ENCODE results near the gene MAML2.

MAML2 gene

DNA sequence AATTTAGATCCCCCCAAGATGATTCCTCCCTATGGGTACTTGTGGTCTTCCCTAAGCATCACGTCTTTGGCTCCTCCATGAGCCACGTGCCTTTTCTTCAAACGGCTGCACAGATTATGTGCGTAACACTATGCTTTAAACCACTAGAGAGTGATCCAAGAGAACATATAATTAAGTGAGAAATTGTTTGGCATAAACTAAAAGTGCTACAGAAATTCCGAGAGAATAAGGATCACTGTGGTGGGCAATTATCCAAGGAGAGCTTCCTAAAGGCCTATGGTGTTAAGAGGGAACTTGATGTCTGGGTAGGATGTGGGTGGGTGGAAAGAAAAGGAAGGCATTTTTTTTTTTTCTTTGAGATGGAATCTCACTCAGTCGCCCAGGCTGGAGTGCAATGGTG is 110.9 kb downstream of the MAML2 start:
- DNase-seq = no peak

DNA sequence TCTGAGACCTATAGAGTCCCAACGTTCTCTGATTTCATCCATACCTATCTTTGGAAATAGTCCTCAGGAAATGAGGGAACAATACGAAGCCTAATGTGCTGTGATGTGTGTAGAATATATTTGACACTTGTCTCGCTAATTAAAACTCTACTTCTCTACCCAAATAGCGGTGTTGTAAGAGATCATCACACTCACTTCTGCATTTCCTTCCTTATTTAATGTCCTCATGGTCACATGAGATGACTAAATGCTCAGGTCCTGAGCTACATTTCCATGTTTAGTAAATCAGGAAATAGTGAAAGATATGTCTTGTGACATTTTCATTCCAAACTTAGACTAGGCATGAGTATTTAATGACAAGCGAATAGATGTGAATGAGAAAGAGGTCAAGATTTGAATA is 112.3 kb downstream of the MAML2 start:
- peak; percentile 89 to 99 for DNase-seq

DNA sequence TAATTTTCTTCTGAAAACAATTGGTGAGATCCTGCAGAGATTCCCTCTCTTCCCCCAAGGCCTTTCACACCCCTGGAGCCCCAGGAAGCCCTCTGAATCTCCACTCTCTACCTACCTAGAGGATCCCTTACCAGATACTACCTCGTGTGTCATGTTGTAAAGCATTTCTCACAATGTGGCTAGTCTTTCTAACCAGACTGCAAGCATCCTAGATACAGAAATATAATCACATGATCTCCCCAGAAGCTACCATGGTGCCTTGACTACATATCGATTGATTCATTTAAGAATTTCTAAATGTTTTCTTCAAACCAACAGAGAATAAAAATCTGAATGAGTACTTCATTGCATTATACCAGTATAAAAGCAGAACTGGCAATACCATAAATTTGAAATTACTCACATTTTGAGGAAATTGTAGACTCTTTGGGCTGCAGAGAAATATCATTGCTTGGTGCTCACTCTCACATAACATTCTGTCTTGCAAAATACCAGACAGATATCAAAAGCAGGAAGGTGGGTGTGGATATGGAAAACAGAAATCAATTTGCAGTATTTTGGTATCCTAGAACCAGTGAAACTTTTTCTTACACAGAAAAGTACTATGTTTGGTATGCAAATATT is 113.5 kb downstream of the MAML2 start:
- peak; percentile 78 to 84 for DNase-seq

DNA sequence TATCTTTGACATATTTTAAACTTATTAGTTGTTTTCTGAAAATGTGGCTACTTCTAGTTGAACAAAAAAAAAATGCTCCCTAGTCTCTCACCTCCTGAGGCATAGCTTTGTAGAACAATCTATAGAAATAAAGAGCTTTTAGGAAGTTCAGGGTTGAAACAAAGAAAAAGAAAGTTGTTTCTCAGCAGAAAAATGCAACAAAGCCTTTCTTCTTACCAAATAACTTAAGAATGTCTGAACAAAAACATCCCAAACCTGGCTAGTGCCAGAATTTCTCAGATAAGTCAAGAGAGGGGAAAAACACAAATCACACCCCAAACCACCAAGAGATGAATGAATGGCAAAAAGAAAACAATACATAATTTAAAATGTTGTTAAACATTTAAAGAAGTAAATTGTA is 114.1 kb downstream of the MAML2 start:
- DNase-seq = no peak

DNA sequence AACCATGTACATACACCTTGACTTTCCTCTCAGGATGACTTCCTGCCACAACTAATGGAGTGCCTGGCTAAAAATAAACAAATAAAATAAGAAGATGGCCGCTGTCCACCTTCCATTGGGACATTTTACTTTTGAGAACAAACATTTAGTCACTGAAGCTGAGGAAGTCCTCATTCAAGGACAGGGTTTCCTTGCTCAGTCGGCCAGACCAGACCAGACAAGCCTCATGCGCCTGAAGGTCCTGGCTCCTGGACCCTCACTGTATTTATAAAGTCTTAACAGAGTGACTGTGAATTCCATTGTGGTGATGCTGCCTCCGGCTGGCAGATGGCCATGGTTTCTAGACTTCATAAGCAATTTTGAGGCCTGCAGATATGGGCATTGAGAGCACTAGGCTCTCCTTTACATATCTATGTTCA is 114.5 kb downstream of the MAML2 start:
- DNase-seq = no peak

DNA sequence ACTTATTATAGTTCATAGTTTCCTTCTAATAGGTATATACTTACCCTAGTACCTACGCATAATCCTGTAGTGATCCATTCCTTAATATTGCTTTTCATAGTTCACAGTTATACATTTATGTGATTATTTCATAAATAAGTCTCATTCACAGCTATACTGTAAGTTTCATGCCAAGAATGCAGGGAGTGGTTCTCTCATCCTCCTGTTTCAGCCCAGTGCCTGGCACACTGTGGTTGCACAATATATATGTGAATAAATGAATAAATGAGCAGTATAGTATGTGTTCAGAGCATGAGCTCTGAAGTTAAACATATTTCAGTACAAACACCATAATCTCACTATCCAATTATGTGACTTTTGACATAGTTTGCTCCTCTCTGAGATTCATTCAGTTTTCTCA is 115.8 kb downstream of the MAML2 start:
- DNase-seq = no peak

DNA sequence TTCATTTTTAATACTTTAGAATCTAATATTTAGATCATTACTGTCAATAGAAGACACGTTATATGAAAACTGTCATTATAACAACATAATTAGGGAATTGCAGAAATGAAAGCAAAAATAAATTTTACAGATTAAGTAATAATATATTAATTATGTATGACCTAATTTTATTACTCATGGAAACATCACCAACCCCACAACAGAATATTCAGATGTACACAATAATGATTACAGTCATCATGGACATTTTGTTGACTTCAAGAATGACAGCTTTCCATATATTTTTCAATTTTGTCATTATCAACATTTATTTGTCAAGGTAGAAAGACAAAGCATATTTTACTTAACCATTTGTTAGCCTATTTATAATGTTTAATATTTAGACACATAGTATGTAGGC is 119.9 kb downstream of the MAML2 start:
- peak in 1 of 2 donors; percentile 51 for DNase-seq

DNA sequence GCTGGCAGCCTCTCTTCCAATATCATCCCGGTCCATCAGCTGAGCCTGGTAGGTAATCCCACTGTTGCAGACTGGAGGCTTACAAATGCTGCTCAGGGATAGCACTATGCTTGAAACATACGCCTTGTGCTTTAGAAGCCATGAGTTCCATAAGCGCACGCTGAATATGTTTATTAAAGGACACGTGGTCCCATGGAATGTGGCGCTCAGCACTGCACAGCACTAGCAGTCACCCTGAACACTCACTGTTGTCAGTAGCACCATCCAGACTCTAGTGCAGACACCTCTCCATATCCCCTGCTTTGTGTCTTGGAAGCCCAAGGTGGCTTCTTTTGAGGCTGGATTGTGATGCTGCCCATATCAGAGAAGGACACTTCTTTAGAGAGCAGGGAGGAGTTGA is 120.9 kb downstream of the MAML2 start:
- no peak for DNase-seq

DNA sequence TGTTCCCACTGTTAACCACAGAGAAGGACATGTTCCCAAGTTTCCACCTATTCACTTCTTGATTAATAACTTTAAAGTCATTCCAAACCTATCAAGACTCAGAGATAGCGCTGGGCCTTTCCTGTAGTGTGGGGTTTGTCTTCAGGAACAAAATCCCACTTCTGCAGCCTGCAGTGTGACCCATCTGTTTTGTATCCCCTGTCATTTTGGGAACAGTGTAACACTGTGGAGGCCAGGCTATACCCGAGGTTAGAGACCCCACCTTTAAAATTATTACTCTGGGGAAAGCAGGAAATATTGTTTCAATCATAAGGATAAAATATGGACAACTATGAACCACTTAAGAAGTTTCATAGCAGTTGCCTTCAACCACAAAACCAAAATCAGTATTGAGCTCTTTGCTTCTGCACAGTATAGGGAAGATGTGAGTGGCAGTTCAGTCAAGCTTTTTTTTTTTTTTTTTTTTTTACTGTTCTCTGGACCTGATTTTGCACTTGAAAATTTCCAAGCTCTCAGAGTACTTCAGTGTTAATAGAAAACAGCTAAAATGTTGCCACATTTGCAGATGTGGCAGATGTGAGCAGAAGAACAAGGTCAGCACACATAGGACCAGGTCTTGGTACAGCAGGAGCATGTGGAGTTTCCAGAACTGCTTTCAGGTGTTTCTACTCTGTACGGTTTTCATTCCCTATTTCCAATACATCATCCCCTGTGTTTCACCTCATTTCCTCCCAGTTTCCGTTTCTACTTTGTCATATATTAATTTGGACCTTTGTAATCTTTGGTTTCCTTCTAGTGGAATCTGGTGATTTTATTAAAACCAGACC is 121.5 kb downstream of the MAML2 start:
- no peak for DNase-seq

DNA sequence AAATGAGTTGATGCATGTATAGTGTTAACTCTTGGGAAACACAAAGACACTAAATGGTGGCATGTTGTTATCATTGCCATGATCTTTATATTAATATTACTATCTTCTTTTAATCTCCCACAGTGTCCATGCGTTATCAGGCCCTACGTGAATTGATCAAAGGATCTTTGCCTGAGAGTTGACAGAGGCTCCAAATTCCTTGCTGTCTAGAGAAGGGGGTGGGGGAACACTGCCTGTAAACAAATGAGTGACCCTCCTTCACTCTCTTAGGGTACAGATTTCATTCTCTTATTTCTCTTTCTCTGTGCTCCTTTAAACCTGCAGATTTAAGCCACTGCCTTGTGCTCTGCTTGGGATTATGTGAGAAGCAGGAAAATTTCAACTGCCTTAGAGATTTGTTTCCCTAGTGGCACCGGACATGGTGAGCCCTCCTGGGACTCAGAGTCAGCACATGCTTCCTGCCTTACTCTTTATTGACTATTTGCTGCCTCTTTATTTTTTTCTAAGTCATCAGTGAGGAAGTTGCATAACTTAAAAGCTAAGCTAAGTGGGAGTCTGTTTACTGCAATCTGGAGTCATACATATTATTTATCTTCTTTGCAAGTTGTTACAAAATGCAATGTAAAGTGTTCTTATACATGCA is 122.9 kb downstream of the MAML2 start:
- peak; percentile 66 to 85 for DNase-seq

DNA sequence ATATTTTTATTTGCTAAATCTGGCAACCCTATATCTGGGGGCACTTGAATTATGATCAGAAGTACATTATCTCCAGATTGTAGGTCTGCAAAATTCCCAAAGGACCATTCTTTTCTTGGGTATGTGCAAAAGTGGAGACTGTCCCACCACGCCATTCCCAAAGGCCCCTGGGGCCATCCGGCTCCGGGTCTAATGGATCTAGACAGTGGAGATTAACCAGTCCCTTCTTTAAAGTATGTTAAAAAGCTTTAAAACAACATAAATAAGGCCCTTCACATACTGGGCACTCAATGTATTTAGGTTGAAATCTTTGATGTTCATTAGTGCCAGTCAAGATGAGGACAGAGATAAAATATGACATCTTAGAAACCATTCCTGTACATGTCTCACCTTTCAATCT is 124.1 kb downstream of the MAML2 start:
- no peak for DNase-seq

DNA sequence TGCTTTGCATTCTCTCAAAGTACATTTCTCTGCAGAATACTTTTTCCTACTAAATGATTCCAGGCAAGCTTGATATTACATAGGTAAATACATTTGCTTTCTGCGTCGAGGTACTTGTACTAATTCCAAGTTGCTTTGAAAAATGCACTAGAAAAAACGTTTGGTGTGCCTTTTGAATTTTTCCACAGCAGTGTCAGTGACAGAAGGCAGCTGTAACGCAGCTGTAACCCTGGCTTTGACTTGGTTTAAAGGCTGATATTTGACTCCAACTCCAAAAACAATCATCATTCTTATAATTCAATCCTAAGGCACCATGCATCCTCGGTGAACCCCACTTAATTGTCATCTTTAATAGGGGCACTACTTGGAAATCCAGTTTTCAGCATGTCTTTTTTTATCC is 125.0 kb downstream of the MAML2 start:
- no peak for DNase-seq

DNA sequence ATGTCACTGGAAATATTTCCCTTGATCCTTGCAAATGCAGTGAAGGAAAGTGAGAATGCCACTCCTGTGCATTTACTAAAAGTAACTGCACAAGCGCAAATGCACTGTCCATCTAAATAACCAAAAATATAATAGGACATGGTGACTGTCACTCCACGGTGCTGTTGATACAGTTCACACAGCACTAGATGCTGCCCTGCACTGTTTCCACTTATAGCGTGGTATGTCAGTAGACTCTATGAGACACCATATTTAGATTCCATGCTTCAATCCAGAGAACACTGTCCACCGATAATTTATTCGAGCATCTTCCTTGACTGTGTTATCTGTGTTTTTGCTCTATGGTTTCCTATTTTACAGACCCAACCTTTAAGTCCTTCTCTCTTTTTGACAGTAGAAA is 125.8 kb downstream of the MAML2 start:
- no peak for DNase-seq

DNA sequence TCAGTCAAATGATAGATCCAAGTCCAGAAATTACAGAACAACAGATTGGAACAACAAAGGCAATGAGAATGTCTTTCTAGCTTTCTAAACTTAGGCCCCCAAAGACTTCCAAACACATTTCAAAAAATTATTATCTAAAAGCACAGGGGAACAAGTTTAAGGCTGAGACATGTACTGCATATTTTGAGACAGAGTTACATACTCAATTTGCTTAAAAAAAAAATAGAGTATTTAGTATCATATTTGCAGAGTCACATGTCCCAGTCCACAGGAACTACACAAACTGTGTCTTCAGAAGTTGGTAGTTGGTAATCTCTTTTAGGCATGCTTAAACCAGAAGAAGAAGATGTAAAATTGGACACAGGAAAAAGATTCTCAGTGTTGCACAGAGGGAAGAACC is 127.2 kb downstream of the MAML2 start:
- no peak for DNase-seq

DNA sequence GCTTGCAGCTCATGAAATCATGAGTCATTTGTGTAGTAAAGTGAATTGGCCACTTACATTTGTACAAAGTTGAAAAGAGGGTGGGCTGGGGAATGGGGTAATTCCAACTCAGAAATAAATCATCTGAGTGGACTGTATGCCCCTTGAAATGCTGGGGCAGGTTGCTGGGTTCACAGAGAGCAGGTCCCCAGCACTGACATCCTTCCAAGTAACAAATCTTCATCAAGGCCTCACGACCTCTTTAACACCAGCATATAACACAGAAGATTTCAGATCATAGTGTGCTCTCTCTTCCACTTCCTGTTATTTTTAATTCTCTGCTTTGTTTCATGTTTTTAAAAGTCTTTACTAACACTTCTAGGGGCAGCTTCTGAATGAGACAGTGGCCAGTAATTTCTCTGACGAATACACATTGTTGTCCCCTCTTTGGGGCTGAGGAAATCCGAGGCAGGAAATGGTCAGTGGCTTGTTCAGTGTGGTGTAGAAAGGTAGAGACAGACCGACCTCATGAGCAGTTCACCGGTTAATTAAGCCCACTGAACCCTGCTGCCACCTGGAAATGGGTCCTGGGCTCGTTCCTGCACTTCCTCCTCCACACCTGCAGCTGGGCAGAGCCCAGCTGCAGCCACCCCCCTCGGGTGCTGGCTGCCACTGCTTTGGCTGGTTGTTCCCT is 127.7 kb downstream of the MAML2 start:
- DNase-seq = no peak

DNA sequence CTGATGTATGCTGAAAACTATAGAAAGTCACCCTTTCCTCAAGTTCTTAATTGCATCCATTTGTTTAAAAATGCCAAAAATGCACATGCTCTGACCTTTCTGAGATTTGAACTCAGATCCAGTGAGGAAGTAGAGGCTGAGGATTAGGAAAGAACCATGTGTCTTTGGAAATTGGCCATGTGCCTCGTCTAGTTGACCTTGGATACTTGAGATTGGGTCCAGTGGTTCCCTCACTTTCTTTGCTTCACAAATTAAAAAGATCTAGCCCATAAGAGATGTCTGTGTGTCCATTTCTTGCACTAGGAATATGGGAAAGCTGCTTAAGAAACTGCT is 128.3 kb downstream of the MAML2 start:
- peak in 1 of 2 donors; percentile 51 for DNase-seq

DNA sequence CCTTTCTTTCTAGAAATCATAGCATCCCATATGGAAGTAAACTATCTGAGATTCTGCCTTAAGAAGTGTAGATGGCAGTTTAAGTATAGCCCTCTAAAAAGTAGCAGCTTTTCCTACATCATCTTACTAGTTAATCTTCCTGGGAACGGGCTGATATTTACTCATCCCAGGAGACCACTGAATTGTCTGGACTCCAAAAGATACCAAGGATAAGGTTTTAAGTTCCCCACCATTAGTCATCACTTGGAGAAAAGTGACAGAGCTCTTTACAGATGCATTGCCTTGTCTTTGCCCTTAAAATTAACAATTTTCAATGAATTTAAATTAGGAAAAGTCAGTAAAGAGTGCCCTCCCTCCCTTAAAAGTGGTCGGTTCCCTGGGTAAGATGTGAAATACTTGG is 129.5 kb downstream of the MAML2 start:
- DNase-seq = no peak

DNA sequence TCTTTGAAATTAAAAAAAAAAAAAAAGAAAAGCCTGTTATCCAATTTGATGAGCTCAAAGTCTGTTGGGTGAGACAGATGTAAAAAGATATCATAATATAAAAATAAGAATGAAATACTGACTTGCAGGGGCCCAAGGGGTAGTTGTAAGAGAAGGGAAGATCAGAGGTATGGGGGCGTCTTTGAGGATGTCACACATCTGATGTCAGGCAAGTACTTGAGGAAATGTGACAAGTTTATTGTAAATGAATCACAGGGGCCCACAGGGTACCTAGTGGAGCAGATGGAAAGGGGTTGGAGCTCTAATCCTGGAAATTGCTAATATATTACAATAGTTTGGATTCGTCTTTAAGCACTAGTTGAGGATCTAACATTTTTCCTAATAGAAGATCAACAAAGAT is 131.6 kb downstream of the MAML2 start:
- peak in 1 of 2 donors; percentile 53 for DNase-seq

DNA sequence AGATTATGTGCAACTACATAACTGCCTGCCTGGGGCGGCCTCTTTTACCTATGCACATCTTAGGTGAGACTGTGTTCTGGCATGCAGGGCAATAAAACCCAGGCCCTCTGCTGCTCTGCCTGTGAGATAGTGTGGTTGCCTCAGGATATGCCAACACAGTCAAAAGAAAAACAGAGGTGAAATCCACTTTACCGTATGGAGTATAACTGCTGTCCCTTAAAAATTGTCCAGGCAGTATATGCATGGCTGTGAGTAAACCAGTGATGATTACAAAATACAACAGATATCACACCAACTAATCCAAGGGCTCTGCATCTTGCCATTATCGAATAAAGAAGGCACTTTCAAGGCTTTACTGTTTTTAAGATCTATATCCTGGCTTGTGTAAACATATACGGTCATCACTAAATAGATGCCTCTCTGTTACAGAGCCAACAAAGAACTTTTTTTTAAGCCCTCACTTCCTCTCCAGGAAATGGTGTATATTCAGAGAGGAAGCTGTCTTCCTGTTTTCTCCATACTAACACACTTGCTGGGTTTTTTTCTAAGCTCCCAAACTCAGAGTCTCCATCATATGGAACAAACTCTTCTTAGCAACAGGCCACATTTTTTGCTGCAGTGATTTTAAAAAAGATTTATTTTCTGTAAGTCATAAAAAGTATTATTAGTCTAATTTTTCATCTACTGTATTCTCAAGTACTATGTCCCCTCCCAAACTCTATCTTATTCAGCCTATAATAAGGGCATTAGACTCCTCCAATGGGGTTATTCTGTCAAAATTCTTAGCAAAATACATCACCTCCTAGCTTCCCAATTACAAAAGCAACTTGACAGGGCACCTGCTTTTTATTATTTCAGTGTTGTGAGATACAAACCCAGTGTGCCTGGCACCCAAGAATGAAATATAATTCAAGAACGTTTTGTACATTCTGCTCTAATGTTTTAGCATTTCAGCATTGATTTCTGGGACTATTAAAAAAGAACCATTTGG is 135.2 kb downstream of the MAML2 start:
- DNase-seq = peak; percentile 58 to 60

DNA sequence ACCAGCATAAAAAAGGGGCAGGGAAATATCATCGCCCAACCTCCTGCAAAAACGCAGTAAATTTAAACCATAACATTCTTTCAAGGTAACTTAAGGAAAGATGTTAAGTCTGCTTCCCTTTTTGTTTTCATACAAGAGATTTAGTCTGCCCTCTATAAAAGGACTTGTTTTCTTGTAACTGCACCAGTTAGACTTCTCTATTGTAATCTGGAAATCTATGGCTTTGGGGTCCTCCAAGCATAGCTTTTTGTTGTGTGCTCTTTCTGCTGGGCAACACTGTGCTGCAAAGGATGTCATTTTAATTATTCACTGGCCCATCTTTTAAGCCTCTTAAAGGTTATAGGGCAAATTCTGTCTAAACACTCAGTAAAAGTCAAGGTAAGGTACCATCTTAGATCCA is 136.0 kb downstream of the MAML2 start:
- DNase-seq = no peak

DNA sequence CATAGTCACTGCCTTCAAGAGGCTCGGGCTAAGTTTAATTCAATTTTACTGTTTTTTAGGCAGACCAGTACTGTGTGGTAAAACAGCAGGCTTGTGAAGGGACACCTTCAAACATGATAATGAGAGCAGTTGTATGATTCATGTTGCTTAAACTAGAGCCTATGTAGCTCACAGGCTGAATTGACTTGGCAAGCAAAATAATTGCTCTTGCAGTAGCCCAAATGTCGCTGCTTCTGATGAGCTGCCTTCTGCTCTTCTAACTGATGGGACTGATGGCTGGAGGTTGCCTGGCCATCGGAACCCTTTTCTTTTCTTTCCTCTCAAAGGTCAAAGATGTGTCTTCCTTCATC is 137.6 kb downstream of the MAML2 start:
- no peak for DNase-seq

DNA sequence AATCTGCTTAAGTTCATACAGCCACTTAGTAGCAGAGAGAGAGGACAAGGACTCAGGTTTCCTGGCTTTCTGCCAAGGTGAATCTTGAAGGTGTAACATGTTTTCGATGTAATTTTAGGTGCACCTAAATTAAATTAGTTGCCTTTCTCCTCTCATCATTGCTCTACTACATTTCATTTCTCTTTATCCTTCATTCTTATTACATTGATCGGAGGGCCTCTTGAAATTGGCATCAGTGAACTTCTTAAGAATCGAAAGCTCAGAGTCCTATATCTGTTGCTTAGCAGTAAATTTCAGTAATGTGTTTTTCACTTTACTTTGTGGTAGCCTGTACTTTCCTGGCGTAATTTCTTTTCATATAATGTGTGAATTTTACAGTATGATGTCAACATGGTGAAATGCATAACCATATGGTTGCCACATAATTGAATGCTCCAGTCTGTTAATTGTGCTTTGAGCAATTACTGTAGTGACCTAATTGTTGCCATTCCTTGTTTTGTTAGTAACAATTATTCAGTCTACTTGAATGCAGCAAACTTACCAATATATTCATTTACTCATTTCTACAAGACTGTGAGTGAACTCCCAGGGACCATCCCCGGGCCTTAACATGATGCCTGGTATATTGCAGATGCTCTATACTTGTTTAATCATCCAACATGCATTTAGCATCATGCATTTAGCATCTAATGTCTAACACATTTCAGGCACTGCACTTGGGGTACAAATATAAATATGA is 138.1 kb downstream of the MAML2 start:
- peak in 1 of 2 donors; percentile 54 for DNase-seq

Measured in inflammatory macrophage treated with lipopolysaccharide for 1 hour (primary cell).